PC-3 (cell line): Measurements from ENCODE around the gene VDAC2.

ENCODE experiments used
- EZH2 ChIP-seq: fragments of 300-600 bp; sonication (generic); IDR thresholded peaks from one replicate; pipeline ENCODE4 v1.6.1; 2017; ENCODE audit warnings: antibody characterized with exemption, mild to moderate bottlenecking, low read length; ENCODE audit not compliant: unreplicated experiment
- TF ChIP-seq, protein P1 (sequence below): fragments of 300-600 bp; sonication (generic); conservative IDR thresholded peaks from 2 replicates; pipeline ENCODE4 v1.5.1; 2017; ENCODE audit warnings: antibody characterized with exemption, low read depth, mild to moderate bottlenecking, low read length

DNA sequence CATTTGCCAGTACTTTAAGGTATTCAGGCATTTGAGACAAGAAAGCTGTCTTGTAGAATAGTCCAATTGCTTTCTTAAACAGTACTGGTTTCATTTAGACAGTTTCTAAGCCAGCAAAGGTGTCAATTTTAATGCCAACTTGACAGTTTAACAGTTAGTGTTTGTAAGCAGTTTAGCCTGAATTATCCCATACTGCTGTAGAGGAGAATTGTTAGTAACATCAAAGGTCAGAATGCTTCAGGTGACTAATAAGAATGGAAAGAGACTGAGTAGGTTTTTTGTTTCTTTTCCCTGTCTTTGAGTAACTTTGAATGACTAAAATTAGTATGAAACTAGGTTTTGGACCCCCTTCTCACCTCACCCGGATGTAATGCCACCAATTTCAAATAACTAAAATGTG lies 29.5 kb upstream of the VDAC2 start:
- no peak for TF ChIP-seq EZH2
- TF ChIP-seq, protein P1, sequence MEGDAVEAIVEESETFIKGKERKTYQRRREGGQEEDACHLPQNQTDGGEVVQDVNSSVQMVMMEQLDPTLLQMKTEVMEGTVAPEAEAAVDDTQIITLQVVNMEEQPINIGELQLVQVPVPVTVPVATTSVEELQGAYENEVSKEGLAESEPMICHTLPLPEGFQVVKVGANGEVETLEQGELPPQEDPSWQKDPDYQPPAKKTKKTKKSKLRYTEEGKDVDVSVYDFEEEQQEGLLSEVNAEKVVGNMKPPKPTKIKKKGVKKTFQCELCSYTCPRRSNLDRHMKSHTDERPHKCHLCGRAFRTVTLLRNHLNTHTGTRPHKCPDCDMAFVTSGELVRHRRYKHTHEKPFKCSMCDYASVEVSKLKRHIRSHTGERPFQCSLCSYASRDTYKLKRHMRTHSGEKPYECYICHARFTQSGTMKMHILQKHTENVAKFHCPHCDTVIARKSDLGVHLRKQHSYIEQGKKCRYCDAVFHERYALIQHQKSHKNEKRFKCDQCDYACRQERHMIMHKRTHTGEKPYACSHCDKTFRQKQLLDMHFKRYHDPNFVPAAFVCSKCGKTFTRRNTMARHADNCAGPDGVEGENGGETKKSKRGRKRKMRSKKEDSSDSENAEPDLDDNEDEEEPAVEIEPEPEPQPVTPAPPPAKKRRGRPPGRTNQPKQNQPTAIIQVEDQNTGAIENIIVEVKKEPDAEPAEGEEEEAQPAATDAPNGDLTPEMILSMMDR, result no peak
